NCI-H187 treated with DMSO at 0.1 percent for 48 hours (cell line): ENCODE data around the gene ADAMTS17.

Experiments used
- DNase-seq: peaks from one replicate; lab custom pipeline; 2025; lab: John Stamatoyannopoulos, UW

The ADAMTS17 gene

GRCh38 chr15:100224206-100225185 lies 117.3 kb downstream of the ADAMTS17 start:
- DNase-seq: no peak

- DNase-seq: no peak
Measured at GRCh38 chr15:100222349-100222715, 119.4 kb downstream of the ADAMTS17 start.

DNA sequence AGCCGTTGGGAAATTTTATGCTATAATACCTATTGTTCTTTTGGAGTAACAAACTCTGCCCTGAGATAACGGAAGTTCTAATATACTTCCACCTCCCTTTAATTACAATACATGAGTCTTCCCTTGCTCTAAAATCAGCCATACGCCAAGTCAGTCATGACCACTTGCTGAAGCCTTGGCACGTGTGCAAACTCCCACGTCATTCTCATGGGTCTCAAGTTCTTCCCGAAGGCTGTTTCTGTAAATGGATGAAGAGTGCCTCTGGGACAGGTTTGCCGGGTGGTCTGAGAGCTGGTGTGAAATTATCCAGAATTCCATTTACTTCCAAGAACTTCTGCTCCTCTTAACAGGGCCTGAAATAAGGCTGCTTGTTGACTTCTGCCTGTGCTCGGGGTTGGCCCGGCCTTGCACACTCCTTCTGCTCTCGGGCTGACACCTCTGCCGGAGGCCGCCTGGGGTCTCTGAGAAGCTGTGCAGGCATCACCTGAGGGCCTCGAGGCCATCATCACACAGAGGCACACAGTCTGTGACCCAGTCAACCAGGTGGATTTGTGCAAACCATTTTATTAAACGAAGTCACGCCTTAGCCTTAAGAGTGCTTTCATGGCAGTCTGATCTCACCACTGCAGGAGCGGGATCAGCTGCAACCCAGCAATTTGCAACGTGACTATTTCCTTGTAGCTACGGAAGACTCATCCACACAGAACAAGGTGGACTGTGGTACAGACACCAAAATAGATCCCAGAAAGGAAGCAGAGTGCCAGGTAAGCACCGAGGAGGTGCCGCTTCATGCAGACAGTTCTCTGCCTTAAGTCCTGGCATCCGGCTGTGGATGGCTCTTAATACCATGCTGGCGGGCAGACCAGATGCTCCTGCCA lies 120.1 kb downstream of the ADAMTS17 start:
- DNase-seq: no peak

DNA sequence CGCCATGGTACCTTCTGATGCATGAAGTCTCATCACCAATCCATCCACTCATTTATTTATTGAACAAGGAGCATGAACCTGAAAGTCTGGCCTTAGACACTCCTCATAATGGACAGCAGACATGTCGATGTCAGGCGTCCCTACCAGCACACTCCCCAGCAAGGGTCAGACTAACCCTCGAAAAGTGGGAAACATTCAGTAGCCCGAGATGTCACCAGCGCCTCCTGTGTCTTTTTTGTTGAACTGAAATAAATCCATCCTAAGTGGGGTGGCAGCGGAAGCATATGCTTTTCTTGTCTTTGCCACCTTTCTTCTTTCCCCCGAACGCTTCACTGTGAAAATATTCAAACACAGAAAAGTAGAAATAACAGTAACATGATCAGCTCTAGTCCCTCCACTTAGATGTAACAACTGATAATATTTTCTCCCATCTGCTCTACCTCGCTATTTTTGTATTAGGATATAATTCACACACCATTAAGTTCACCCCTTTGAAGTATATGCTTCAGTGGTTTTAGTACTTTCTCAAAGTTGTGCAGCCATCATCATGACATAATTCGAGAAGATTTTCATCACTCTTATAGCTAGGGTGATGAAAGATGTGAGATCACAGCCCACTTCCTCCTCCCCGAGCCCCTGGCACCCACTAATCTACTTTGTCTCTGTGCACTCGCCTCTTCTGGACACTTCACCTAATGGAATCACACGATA lies 121.6 kb downstream of the ADAMTS17 start:
- no peak for DNase-seq

- DNase-seq: no peak
Measured at GRCh38 chr15:100218434-100218833, 123.3 kb downstream of the ADAMTS17 start.

DNA sequence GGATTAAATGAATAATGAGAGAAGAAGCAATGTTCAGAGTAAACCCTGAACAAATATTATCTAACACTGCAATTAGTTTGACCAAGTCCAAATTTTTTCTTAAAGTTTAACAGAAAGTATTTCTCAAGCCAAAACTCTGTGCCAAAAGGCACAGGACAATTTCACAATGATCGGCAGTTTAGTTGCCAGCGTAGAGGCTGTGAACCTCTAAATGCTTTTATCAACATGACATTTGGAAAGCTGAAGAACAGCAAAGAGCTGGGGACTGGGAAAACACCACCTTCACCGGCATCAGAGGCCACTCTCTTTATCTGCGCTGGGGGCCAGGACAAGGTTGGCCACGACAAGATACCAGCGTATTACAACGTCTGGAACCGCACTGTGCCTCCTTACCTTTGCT lies 125.6 kb downstream of the ADAMTS17 start:
- no peak for DNase-seq

DNA sequence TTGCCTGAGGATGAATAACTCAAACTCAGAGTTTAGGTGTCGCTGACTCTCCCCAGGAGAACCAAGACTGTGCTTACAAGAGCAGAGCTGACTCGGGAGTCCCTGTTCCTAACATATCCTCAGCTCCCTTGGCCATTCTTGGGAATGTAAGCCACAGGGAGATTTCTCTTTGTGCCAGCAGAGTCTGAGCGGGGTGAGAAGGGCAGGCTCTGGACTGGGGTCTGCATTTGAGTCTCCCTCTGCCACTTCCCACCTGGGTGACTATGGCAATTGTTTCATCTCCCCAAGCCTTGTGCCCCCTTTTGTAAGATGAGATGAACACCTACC lies 126.0 kb downstream of the ADAMTS17 start:
- no peak for DNase-seq

GRCh38 chr15:100215031-100215842 lies 126.5 kb downstream of the ADAMTS17 start:
- no peak for DNase-seq

DNA sequence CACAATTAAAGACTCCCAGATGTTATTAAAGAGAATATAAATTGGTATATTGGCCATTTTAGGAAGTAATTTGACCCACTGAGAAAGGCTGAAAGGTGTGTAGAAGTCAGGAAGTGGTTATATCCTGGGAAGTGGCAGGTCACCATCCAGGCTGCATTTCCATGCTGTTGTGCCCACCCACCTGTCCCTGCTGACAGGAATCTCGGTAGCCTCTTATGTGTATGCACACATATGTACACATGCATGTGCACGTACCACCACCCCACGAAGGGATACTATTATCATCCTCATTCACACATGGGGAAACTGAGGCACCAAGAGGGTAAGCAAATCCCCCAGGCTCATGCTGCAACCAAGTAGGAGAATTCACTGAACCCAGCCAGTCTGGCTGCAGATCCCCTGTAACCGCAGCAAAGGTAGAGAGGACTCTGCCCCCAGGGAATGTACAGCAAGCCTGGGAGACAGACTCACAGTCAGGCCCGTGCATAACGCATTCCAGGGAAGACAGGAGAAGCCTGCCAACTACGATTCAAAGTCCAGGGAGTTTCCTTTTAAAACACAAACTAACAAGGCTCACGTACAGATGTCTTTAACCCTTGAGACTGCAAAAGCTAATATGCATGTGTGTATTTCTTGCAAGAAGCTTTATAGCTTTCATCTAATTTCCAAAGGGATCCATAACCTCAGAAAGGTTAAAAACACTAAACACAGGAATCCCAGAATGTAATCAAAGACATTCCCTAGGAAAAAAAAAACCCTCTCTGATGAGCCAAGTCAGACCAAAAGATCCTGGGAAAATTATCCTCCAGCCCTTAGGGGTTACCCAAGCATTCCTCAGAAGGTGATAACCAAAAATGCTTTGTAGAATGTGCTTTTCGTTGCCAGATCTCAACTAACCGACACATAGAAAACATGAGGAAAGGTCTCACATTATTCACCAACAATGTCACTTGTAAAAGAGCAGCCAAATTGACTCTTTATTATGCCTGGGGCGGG lies 129.6 kb downstream of the ADAMTS17 start:
- DNase-seq: no peak

DNA sequence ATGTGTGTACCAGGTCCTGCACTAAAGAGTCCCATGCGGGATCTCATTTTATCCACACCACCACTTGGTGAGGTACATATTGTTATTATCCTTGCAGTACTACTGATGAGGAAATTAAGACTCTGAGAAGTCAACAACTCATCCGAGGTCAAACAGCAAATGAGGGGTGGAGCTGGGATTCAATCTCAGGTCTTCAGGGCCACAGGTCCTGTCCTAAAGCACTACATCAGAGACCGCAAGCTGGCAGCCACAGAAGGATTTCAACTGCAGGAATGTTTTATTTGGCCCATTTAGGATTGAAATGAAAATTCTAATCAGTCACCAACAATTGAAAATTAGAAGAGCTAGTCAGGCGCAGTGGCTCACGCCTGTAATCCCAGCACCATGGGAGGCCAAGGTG lies 131.4 kb downstream of the ADAMTS17 start:
- DNase-seq: no peak

GRCh38 chr15:100208921-100209603 lies 132.7 kb downstream of the ADAMTS17 start:
- no peak for DNase-seq

DNA sequence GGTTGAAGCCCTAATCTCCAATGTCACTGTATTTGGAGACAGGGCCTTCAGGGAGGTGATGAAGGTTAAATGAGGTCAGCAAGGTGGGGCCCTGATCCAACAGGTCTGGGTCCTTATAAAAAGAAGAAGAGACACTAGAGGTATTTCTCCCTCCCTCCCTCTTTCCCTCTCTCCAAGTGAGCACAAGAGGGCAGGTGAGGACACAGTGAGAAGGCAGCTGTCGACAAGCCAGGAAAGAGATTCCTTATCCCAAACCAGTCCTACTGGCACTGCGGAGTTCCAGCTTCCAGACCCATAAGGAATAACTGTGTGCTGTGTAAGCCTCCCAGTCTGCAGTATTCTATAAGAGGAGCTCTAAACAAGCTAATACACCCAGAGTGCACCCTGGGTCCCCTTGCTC lies 134.7 kb downstream of the ADAMTS17 start:
- no peak for DNase-seq

GRCh38 chr15:100206643-100207042 lies 135.1 kb downstream of the ADAMTS17 start:
- DNase-seq: no peak

GRCh38 chr15:100205549-100206295 lies 136.1 kb downstream of the ADAMTS17 start:
- DNase-seq: no peak

GRCh38 chr15:100204771-100205170 lies 137.0 kb downstream of the ADAMTS17 start:
- DNase-seq: no peak

GRCh38 chr15:100204211-100204610 lies 137.6 kb downstream of the ADAMTS17 start:
- no peak for DNase-seq

GRCh38 chr15:100202309-100202960 lies 139.3 kb downstream of the ADAMTS17 start:
- no peak for DNase-seq
